ENCODE measurements around the gene ZFYVE9.

Gene ZFYVE9

GRCh38 chr1:52102336-52103013, 39.4 kb upstream of the ZFYVE9 start:
- H3K23ac ChIP-seq (ENCODE audit: low read length), result no peak overlapping the region
- no peak overlapping the region for H4K8ac ChIP-seq (ENCODE audit: low read depth, low read length)
- H3K79me1 ChIP-seq (ENCODE audit: low read length), result peaks cover 1% of the 10 kb centered on the region
- no peak overlapping the region for H2AK5ac ChIP-seq (ENCODE audit: low read length)
- H2BK5ac ChIP-seq (ENCODE audit: low read depth, low read length, poor library complexity), result no peak overlapping the region
- no peak overlapping the region for H2BK12ac ChIP-seq (ENCODE audit: low read length)
- no peak overlapping the region for H3K14ac ChIP-seq (ENCODE audit: low read length)
- H4K91ac ChIP-seq (ENCODE audit: low read depth, low read length), result no peak overlapping the region
- DNase-seq, result no peak
- H4K12ac ChIP-seq (ENCODE audit: low read depth, low read length), result no peak overlapping the region
- no peak overlapping the region for H3K4ac ChIP-seq (ENCODE audit: low read depth, low read length)
- H3K9ac ChIP-seq (ENCODE audit: low read length), result no peak overlapping the region
- H3K27ac ChIP-seq (ENCODE audit: low read depth, low read length), result no peak overlapping the region
- no peaks in the 10 kb centered on the region for H3K36me3 ChIP-seq (ENCODE audit: control insufficient read depth in 1 of 2, insufficient read depth in 2 of 2, low read length in 2 of 2)
- no peak overlapping the region for H3K18ac ChIP-seq (ENCODE audit: low read length)
- H3K79me2 ChIP-seq (ENCODE audit: control insufficient read depth, insufficient read depth, low read length, poor library complexity), result no peaks in the 10 kb centered on the region
- H3K4me1 ChIP-seq (ENCODE audit: control insufficient read depth in 1 of 2, insufficient read depth in 2 of 2, low read length in 2 of 2), result no peaks in the 10 kb centered on the region
- no peak overlapping the region for H3K4me3 ChIP-seq (ENCODE audit: low read depth, low read length)
- H2AFZ ChIP-seq (ENCODE audit: insufficient read depth, low read length, poor library complexity), result no peak overlapping the region
- H3K4me2 ChIP-seq (ENCODE audit: low read length), result no peak overlapping the region
- no CpG with 5 or more reads among the region's 1 CpG for WGBS (ENCODE audit: extremely low coverage, insufficient coverage, insufficient read length)
- H2BK120ac ChIP-seq (ENCODE audit: insufficient read depth, low read length, poor library complexity), result no peak overlapping the region
- H3K27me3 ChIP-seq (ENCODE audit: insufficient read depth, low read length), result no peaks in the 10 kb centered on the region
- no peaks in the 10 kb centered on the region for H3K9me3 ChIP-seq (ENCODE audit: insufficient read depth, low read depth, low read length)

- Histone ChIP-seq H3K4me1 (ENCODE audit: control insufficient read depth in 1 of 2, insufficient read depth in 2 of 2, low read length in 2 of 2) (no peaks in the 10 kb centered on the region), H3K79me2 (ENCODE audit: control insufficient read depth, insufficient read depth, low read length, poor library complexity) (no peaks in the 10 kb centered on the region), H2AK5ac (ENCODE audit: low read length) (no peak overlapping the region), H2BK12ac (ENCODE audit: low read length) (no peak overlapping the region), H4K8ac (ENCODE audit: low read depth, low read length) (no peak overlapping the region), H3K9ac (ENCODE audit: low read length) (no peak overlapping the region), H3K27ac (ENCODE audit: low read depth, low read length) (no peak overlapping the region), H3K23ac (ENCODE audit: low read length) (no peak overlapping the region), H2AFZ (ENCODE audit: insufficient read depth, low read length, poor library complexity) (no peak overlapping the region), H2BK5ac (ENCODE audit: low read depth, low read length, poor library complexity) (no peak overlapping the region), H2BK120ac (ENCODE audit: insufficient read depth, low read length, poor library complexity) (no peak overlapping the region), H3K9me3 (ENCODE audit: insufficient read depth, low read depth, low read length) (no peaks in the 10 kb centered on the region), H3K4me3 (ENCODE audit: low read depth, low read length) (no peak overlapping the region), H3K4me2 (ENCODE audit: low read length) (no peak overlapping the region), H3K79me1 (ENCODE audit: low read length) (no peaks in the 10 kb centered on the region), H3K4ac (ENCODE audit: low read depth, low read length) (no peak overlapping the region), H3K14ac (ENCODE audit: low read length) (no peak overlapping the region), H3K27me3 (ENCODE audit: insufficient read depth, low read length) (no peaks in the 10 kb centered on the region), H4K12ac (ENCODE audit: low read depth, low read length) (no peak overlapping the region), H3K18ac (ENCODE audit: low read length) (no peak overlapping the region), H4K91ac (ENCODE audit: low read depth, low read length) (no peak overlapping the region), H3K36me3 (ENCODE audit: control insufficient read depth in 1 of 2, insufficient read depth in 2 of 2, low read length in 2 of 2) (no peaks in the 10 kb centered on the region)
- no peak for DNase-seq
Measured at GRCh38 chr1:52111492-52111891, 30.4 kb upstream of the ZFYVE9 start.

GRCh38 chr1:52112489-52112888, 29.4 kb upstream of the ZFYVE9 start:
- no CpG with 5 or more reads among the region's 3 CpGs for WGBS (ENCODE audit: extremely low coverage, insufficient coverage, insufficient read length)
- Histone ChIP-seq H3K23ac (ENCODE audit: low read length) (no peak overlapping the region), H2BK5ac (ENCODE audit: low read depth, low read length, poor library complexity) (no peak overlapping the region), H3K4ac (ENCODE audit: low read depth, low read length) (no peak overlapping the region), H3K27me3 (ENCODE audit: insufficient read depth, low read length) (no peaks in the 10 kb centered on the region), H3K36me3 (ENCODE audit: control insufficient read depth in 1 of 2, insufficient read depth in 2 of 2, low read length in 2 of 2) (no peaks in the 10 kb centered on the region), H2AK5ac (ENCODE audit: low read length) (no peak overlapping the region), H4K91ac (ENCODE audit: low read depth, low read length) (no peak overlapping the region), H3K4me2 (ENCODE audit: low read length) (no peak overlapping the region), H2BK12ac (ENCODE audit: low read length) (no peak overlapping the region), H2BK120ac (ENCODE audit: insufficient read depth, low read length, poor library complexity) (no peak overlapping the region), H3K14ac (ENCODE audit: low read length) (no peak overlapping the region), H3K4me3 (ENCODE audit: low read depth, low read length) (no peak overlapping the region), H3K79me1 (ENCODE audit: low read length) (no peaks in the 10 kb centered on the region), H3K4me1 (ENCODE audit: control insufficient read depth in 1 of 2, insufficient read depth in 2 of 2, low read length in 2 of 2) (peaks cover 0 to 2% of the 10 kb centered on the region in 2 experiments), H3K9me3 (ENCODE audit: insufficient read depth, low read depth, low read length) (no peaks in the 10 kb centered on the region), H4K12ac (ENCODE audit: low read depth, low read length) (no peak overlapping the region), H4K8ac (ENCODE audit: low read depth, low read length) (no peak overlapping the region), H3K9ac (ENCODE audit: low read length) (no peak overlapping the region), H3K27ac (ENCODE audit: low read depth, low read length) (no peak overlapping the region), H3K79me2 (ENCODE audit: control insufficient read depth, insufficient read depth, low read length, poor library complexity) (no peaks in the 10 kb centered on the region), H3K18ac (ENCODE audit: low read length) (no peak overlapping the region), H2AFZ (ENCODE audit: insufficient read depth, low read length, poor library complexity) (no peak overlapping the region)
- no peak for DNase-seq

GRCh38 chr1:52119301-52120079, 22.4 kb upstream of the ZFYVE9 start:
- peak overlapping the region; percentile 86 for H2BK12ac ChIP-seq (ENCODE audit: low read length)
- H3K23ac ChIP-seq (ENCODE audit: low read length), result no peak overlapping the region
- peak overlapping the region; percentile 77 for H2BK5ac ChIP-seq (ENCODE audit: low read depth, low read length, poor library complexity)
- H3K4me1 ChIP-seq (ENCODE audit: control insufficient read depth in 1 of 2, insufficient read depth in 2 of 2, low read length in 2 of 2), result peaks cover 11 to 12% of the 10 kb centered on the region in 2 experiments
- peak overlapping the region; percentile 64 for H4K91ac ChIP-seq (ENCODE audit: low read depth, low read length)
- no peak overlapping the region for H3K9ac ChIP-seq (ENCODE audit: low read length)
- H4K8ac ChIP-seq (ENCODE audit: low read depth, low read length), result peak overlapping the region; percentile 32
- H3K4ac ChIP-seq (ENCODE audit: low read depth, low read length), result no peak overlapping the region
- H3K79me2 ChIP-seq (ENCODE audit: control insufficient read depth, insufficient read depth, low read length, poor library complexity), result no peaks in the 10 kb centered on the region
- peak in 1 of 2 donors; percentile 20 for DNase-seq
- H3K18ac ChIP-seq (ENCODE audit: low read length), result peak overlapping the region; percentile 64
- H4K12ac ChIP-seq (ENCODE audit: low read depth, low read length), result no peak overlapping the region
- H3K27ac ChIP-seq (ENCODE audit: low read depth, low read length), result peak overlapping the region; percentile 86
- peak overlapping the region; percentile 59 for H2AFZ ChIP-seq (ENCODE audit: insufficient read depth, low read length, poor library complexity)
- H2BK120ac ChIP-seq (ENCODE audit: insufficient read depth, low read length, poor library complexity), result peak overlapping the region; percentile 25
- WGBS (ENCODE audit: extremely low coverage, insufficient coverage, insufficient read length), result no CpG with 5 or more reads among the region's 12 CpGs
- H3K4me3 ChIP-seq (ENCODE audit: low read depth, low read length), result no peak overlapping the region
- H3K9me3 ChIP-seq (ENCODE audit: insufficient read depth, low read depth, low read length), result no peaks in the 10 kb centered on the region
- H3K79me1 ChIP-seq (ENCODE audit: low read length), result peaks cover 14% of the 10 kb centered on the region
- peak overlapping the region; percentile 64 for H3K4me2 ChIP-seq (ENCODE audit: low read length)
- H3K14ac ChIP-seq (ENCODE audit: low read length), result peak overlapping the region; percentile 14
- H3K27me3 ChIP-seq (ENCODE audit: insufficient read depth, low read length), result no peaks in the 10 kb centered on the region
- no peaks in the 10 kb centered on the region for H3K36me3 ChIP-seq (ENCODE audit: control insufficient read depth in 1 of 2, insufficient read depth in 2 of 2, low read length in 2 of 2)
- no peak overlapping the region for H2AK5ac ChIP-seq (ENCODE audit: low read length)

Data from trophoblast cell (in vitro differentiated cells and primary cell).